HG03432 (cell line): ENCODE data around the gene NKIRAS2.
"Not testable (repeated sequence)": the region's sequence is repeated elsewhere in the genome, so short reads cannot be mapped to it uniquely, and the experiment has no call there.

Source experiments
- ATAC-seq: cut with Tn5 transposase; IDR thresholded peaks from one replicate; pipeline ENCODE4 v1.9.1; 2021; ENCODE audit warnings: mild to moderate bottlenecking, moderate library complexity; ENCODE audit not compliant: unreplicated experiment

Gene NKIRAS2

DNA sequence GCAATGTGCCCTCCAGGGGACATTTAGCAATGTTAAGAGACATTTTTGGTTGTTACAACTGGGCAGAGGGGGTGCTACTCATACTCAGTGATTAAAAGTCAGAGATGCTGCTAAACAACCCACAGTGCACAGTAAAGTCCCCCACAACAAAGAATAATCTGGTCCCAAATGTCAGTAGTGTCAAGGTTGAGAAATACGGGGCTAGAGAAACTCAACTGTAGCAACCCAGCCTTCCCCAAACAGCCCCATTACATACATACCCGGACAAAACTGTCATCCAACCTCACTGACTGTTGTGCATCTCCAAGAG lies 23.1 kb upstream of the NKIRAS2 start:
- ATAC-seq = no peak

DNA sequence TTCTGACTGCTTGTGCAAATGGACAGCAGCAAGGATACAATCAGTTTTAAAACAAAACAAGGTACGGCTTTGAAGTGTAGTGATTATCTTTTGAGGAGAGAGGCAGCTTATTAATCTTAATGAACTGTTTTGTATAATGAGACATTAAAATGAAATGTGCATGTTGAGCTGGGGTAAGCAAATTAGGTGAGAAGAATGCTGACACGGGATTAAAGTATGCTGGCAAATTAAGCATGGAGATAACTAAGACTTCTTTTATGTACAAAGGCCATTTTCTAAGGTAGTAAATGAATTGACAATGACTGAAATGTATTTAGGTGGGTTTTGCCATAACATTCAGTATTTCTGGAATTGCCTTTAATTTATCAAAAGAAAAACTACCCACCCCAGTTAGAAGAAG lies 21.4 kb upstream of the NKIRAS2 start:
- no peak for ATAC-seq

DNA sequence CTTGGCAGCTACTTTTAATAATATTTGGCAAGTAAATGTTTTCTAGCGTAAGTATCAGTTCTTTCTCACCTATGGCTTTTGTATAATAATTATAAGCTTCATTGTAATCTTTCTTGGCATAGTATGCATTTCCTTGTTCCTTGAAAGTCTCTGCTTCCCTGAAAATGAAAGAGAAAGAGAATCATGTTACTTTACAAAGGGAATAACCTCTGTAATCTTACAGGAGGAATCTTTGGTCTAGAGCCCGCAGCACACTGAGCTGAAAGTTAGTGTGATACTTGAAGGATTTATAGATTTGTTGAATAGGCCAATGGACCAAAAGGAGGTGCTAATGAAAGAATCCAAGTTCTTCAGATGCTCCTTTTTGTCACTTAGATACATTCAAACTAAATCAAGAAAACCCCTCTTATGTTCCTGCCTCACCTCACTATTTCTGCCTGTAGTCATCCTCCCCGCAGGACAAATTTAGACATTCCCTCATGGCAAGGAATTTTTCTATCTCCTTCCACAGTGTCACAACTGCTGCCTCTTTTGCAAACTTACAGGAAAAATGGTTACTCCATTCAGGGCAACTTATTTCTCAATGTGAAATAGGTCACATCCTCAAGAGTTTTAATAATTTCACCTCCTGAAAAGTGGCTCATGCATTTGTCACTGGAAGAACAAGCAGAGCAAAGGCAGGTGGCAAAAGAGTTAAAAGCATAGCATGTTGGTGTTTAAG lies 19.3 kb upstream of the NKIRAS2 start:
- ATAC-seq = no peak

DNA sequence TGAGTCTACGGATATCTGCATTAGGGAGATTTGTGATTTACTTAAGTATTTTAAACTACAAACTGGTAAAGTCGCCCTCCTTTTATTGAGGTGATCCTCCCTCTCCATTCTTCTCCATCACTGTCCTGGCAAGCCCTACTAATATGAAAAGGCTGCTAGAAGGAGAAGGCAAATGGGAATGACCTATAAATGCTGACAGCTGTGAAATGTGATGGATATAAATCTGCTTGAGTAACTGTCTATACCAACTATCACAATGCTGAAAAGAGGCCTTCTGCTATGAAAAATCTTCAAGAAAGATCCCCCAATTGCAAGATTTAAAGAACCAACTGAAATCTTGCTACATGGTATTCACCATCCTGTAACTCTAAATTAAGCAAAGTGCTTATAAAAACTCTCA lies 18.2 kb upstream of the NKIRAS2 start:
- ATAC-seq = no peak

DNA sequence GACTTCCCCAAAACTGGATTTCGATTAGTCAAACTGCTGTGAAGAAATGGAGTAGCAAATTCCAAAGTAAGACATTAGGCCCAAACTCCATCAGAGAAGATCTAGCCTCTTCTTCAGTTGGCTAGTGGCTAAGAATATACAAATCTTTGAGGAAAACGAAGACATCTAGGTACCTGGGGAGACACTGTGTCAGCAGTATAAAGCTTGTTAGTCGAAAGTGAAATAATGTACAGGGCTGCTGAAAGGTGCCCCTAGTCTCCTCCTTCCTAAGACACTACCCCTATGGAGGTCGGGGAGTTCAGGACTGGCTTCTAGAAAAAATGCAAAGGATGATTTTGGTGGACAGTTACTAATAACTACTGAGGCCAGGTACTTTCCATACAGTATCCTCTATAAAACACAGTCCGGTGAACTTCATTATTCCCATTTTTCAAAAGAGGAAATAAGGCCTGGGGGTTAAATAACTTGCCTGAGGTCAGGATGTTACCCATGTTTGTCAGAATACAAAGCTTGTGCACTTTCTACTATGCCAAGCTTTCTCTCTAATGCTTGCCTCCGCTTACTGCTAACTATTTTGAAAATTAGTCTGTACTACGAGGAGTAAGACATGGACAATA lies 17.6 kb upstream of the NKIRAS2 start:
- no peak for ATAC-seq

DNA sequence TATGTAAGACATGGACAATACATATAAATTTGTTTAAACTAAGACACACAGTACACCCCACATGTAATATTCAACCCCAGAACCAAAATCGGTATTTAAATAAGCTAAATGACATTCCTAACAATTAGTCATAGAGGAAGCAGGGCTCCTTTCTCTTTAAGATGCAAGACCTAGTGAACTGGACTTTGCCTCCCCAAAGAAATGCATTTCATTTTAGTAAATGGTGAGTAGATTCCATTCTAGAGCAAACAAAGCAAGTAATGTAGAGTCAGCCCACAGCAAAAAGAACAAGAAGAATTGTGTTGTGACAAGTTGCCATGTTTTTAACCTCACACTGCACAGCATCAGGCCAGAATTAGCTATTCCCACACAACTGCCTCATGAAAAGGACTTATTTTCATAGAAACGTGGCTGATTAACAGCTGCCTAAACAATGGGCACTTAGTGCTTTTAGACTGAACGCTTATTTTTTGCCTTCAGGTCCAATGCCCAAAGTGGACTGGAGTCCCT lies 17.0 kb upstream of the NKIRAS2 start:
- ATAC-seq = no peak

DNA sequence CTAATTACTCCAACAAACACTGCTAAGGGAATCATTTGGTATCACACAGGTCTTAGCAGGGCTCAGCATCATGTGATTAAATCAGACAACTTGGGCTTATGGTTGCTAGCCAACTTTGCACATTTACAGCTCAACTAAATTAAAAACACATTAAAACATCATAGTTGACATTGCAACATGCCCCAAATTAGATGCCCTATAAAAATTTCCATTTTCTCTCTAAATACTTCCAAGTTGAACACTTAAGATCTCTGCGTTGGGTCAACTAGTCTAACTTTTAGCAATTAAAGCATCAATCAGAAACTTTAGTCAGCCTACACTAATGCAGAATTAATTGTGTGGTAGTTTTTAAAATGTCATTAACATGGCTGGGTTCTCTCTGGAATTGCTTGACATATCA lies 14.7 kb upstream of the NKIRAS2 start:
- no peak for ATAC-seq

DNA sequence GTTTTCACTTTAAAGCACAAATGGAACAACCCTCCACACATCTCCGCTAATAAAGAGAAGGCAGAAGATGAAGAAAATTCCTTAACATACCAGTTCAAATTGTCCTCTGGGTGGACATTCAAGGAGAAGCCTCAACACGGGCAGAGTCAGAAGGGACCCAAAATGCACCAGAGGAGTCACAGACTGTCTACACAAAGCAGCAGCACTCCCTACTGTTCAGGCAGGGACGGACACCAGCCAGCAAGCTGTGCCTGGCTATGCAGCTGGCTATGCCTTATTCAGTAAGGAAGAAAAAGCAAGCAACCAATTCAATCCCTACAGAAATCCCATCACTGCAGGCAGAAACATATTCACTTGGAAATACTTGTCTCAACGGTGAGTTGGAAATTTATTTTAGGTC lies 10.7 kb upstream of the NKIRAS2 start:
- no peak for ATAC-seq

DNA sequence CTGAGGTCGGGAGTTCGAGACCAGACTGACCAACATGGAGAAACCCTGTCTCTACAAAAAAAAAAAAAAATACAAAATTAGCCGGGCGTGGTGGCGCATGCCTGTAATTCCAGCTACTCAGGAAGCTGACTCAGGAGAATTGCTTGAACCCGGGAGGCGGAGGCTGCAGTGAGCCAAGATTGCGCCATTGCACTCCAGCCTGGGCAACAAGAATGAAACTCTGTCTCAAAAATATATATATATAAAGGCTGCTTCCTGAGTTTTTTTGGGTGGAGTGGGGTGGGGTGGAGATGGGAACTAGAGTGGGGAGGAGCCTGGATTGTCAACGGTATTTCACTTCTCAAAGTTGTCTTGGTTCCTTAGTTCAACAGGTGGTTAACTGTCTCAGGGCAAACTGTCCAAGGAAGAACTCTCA lies 9.6 kb upstream of the NKIRAS2 start:
- ATAC-seq = not testable (repeated sequence)

DNA sequence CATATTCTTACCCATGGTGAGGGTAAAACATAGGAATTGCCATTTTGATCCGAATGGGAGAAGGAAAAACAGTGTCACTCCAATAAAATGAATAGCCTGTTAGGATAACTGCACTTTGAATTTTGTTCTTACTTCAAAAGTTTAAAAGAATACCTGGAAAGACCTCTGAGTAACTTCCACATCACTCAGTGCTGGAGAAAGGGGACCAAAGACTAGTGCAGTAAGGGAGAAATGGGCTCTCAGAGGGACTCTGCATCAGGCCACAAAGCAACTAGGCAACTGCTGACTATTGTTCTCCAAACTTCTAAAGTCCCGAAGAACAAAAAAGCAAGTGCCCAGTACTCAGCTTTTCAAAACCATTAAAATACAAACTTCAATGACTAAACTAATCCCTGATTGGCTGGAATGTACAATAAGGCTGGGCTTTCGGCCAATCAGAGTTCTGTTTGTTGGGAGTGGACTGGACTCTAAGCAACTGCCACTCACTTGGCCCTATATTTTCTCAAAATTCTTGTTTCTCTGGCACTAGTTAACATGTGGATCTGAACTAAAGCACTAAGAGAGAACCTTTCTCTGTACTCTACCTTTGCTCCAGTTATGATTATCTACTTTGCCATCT lies 8.9 kb upstream of the NKIRAS2 start:
- ATAC-seq = no peak

DNA sequence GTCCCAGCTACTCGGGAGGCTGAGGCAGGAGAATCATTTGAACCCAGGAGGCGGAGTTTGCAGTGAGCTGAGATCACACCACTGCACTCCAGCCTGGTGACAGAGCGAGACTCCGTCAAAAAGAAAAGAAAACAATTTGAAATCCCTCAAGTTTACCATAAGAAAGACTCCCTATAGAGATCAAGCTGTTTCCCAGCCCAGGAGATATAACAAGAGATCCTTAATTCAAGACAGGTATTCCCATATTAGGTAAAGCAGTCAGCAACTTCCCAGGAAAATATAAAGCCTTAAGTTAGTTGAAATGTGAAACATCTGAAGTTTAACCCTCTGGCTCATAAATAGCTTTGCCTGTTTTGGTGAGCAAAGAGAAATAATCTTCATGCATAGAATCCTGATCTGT lies 7.5 kb upstream of the NKIRAS2 start:
- ATAC-seq = not testable (repeated sequence)

DNA sequence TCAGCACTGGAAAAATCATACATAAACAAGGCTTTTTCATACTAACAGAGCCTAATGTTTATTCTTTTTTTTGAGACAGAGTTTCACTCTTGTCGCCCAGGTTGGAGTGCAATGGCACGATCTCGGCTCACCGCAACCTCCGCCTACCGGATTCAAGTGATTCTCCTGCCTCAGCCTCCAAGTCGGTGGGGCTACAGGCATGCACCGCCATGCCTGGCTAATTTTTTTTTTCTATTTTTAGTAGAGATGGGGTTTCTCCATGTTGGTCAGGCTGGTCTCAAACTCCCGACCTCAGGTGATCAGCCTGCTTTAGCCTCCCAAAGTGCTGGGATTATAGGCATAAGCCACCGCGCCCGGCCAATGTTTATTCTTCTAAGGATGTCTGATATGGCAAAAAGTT lies 6.2 kb upstream of the NKIRAS2 start:
- not testable (repeated sequence) for ATAC-seq

DNA sequence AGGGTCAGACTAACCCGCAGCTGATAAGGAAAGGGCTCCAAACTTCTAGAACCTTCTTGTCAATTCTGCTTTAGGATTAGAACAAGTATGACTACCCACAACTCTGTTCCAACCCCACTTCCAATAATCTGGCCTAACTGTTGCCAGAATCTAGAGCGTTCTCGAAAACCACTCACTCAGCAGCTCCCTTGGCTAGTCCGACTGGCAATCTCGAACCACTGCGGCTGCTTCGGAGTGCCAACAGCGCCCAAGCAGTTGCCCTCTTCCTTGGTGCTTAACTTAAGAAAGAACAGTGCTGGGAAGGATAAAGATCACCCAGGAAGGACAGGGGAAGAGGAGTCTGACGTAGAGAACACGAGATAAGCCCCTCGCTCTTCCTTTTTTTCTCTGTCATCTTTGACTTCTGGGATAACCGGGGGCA lies 3.5 kb upstream of the NKIRAS2 start:
- ATAC-seq = no peak

DNA sequence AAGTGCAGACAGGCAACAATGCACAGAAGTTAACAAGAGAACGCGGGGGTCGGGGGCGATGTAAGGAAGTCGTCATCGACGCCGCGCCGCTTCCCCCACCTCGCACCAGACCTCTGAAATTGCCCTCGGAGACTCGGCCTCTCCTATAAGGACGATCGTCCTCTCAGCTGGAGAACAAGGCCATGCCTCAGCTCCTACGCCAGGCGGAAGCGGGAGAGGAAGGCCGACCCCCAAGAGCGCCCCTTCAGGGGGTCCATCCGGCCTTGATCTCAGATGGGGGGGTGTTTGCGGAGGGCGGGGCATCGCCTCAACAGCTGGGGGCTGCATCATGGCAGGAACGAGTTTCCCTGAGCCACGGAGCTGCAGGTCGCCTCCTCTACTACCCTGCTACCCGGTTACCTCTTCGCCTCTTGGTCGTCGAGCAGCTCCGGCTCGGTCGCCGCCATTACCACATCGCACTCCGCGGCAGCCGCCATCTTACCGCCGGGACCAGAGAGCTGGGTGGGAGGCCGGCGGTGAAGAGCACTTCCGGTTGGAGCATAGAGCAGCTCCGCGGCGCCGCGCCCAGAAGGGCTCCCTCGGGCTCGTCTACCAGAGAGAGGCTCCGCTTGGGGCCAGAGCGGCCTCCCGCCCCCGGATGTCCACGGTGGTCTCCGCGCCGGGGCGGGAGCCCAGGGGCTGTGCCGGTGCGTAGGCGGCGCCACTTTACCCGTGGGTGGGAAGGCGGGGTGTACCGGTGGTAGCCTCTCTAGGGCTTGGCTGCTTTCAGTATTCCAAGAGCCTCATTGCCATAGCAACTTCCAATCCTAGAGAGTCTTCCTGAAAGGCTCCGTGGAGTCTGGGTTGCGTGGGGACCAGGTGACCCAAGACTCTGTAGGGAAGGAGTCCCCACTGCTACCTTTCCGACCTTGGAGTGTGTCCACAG lies 2.7 kb upstream of the NKIRAS2 start, which contains the start of gene DNAJC7:
Gene DNAJC7, minus strand, starts transcription at position 499 of the 925 bp plus-strand sequence. Its CDS starts 23 bp downstream, at position 476.
- ATAC-seq = peak; percentile 77

DNA sequence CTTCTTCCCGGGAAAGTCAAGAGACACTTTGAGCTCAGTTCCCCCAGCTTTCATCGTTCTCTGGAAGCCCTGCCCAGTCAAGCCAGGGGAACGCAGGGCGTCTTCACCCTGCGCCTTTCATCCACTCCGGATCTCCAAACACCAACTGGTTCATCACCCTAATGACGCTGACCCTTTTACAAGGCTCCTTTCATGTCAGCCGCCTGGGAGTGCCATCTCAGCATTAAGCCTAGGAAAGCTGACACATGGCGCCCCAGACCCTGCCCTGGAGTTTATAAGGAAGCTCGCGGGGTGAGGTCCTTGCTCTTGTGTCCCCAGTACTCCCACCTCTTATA lies 2.1 kb upstream of the NKIRAS2 start:
- ATAC-seq = peak; percentile 3

DNA sequence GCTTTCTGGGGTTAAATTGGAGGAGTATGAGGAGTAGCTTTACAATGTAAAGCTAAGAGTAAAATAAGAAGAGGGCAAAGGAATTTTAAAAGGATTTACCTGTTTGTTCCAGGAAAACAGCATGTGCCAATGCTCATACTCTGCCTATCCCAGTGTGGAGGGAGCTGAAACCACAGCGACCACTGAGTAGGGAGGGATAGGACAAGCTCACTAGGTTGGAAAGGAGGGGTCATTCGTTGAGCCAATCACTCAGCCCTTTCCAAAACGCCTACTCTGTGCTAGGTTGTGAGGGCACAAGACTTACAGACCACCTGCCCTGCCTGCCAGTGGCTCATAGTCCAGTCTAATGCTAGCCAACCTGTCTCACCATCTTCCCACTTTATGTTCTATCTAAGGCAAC lies 1.6 kb upstream of the NKIRAS2 start:
- ATAC-seq = no peak

DNA sequence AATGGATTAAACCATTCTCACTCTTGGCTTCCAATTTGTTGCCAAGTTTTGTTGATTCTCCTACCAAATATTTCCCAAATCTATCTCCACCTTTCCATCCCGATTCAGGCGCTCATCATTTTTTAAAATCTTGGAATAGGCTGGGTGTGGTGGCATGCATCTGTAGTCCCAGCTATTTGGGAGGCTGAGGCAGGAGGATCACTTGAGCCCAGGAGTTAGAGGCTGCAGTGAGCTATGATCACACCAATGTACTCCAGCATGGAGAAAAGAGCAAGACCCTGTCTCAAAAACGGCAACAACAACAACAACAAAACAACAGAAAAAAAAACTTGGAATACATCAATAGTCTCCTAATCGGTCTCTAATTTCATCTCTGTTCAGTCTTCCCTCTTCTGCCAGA lies 902 bp upstream of the NKIRAS2 start:
- no peak for ATAC-seq

DNA sequence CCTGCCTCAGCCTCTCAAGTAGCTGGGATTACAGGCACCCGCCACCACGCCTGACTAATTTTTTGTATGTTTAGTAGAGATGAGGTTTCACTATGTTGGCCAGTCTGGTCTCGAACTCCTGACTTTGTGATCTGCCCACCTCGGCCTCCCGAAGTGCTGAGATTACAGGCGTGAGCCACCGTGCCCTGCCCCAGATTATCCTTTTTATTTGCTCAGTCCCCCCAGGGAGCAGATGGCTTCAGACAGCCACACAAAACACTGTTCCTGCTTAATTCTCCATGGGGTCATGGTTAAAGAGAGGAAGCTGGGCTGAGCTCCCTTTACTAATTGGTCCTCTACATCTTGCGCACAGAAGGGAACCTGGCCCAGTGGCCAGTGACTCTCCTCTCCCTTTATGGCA lies 955 bp downstream of the NKIRAS2 start:
- not testable (repeated sequence) for ATAC-seq

DNA sequence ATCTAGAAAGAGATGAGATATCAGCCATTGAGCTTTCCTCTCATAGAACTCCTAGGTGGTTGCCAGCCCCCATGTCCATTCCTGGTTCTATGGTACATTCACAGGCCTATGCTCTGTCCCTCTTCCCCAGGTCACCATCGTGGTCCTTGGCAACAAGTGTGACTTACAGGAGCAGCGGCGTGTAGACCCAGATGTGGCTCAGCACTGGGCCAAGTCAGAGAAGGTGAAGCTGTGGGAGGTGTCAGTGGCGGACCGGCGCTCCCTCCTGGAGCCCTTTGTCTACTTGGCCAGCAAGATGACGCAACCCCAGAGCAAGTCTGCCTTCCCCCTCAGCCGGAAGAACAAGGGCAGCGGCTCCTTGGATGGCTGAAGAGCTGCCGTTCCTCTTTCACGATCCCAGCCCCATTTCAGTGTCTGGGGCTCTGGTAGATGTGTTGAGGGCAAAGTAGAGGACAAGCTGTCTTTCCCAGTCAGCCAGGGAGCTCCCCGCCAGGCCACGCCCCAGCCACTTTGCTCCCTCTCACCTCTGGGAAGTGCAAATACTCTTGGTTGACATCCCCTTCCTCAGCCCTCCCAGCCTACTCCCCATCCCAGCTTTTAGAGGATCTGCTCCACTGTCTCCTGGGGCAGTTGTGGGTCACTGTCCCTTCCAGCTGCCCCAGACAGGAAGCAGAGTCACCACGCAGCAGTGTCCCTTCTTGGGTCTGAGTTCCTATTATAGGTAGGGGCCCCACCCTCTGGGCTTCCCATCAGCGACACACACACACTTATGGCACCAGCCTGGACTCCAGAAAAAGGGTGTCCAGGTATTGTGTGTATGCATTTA lies 3.8 kb downstream of the NKIRAS2 start:
- no peak for ATAC-seq

DNA sequence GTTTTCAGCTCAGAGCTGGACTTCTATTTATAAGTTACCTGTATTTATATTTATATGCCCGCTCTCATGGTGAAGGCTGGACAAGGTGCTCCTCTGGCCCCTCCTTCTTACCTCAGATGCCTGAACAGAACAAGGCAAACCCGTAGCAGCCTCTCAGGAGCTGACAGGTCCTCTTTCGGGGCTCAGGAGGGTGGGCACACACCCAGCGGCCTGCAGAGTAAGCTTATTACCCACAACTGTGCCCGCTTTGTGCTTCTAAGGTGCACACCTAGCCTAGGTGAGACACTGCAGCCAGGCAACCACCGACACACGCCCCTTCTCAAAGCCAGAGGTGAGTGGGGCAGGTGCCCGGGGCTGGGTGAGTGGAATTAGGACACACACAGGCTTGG lies 5.3 kb downstream of the NKIRAS2 start:
- ATAC-seq = no peak
